Activated CD4-positive, CD25-positive, alpha-beta regulatory T cell treated with anti-CD3 and anti-CD28 coated beads, Interleukin-2, amount 50 U/mL, for 72 hours (primary cell): Measurements from ENCODE around the gene CENPP.

ENCODE experiments used
- DNase-seq: peaks from one replicate; pipeline ENCODE4 v3.0.0; 2021

The CENPP gene

GRCh38 chr9:92429836-92430235 lies 104.1 kb downstream of the CENPP start:
- no peak for DNase-seq

GRCh38 chr9:92432350-92432749 lies 106.6 kb downstream of the CENPP start:
- no peak for DNase-seq

GRCh38 chr9:92432972-92433548 lies 107.3 kb downstream of the CENPP start:
- DNase-seq, result no peak

DNA sequence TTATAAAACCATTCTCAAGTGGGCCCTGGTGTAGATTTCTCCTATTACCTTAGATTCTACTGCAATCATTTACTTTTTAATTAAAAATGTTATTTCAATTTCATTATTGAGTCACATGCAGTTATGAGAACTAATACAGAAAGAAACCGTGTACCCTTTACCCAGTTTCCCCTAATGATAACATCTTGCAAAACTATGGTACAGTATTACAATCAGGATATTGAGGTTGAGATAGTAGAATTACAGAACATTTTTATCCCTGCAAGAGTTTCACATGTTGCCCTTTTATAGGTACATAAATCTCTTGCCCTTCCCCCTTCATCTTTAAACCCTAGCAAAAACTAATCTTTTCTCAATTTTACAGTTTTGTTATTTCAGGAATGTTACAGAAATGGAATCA lies 109.5 kb downstream of the CENPP start:
- DNase-seq, result no peak

DNA sequence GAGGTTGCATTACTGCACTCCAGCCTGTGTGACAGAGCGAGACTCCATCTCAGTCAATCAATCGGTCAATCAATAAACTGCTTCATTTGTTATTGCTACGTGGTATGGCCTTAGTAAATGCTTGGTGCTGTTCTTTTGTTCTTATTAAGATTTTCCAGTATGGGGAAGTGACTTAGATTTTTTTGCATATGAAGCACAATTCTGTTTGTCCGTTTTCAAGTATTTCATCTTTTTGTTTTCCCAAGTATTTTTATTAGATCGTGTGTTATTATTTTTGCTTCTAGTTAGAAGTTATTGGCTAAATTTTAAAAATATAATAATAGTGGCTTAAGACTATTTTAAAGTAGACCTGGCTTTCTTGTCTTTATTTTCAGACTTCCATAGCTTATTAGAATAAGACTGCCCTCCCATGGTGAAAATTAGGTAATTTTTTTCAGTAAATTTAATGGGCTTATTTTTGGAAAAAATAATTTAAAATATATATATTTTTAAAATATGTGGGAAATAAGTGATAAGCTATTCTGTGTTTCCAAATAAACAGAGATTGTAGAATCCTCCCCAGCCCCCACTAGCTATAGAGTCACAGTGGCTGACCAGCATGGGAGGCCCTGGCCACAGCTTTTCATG lies 113.3 kb downstream of the CENPP start:
- no peak for DNase-seq

DNA sequence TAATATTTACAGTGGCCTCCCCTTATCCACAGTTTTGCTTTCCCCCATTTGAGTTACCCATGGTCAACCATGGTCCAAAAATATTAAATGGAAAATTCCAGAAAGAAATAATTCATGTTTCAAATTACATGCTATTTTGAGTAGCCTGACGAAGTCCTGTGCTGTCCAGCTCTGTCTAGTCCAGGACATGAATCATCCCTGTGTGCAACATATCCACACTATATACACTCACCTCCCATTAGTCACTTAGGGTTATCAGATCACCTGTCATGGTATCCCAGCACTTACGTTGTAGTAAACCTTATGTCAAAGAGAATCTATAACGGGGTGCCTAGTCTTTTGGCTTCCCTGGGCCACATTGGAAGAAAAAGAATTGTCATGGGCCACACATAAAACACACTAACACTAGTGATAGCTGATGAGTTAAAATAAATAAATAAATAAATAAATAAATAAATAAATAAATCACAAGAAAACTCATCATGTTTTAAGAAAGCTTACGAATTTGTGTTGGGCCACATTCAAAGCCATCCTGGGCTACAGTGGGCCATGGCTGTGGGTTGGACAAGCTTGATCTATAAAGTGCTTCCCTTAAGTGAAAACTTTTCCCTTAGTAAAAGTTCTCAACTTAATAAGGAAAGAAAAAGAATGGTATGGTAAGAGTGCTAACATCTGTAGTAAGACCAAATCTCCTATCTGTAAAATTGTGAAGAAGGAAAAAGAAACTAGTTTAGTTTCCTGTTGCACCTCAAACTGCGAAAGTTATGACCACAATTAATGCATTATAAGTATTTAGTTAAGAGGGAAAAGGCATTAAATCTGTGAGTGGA lies 114.4 kb downstream of the CENPP start:
- no peak for DNase-seq

GRCh38 chr9:92440751-92441046 lies 114.9 kb downstream of the CENPP start:
- DNase-seq, result no peak

GRCh38 chr9:92444841-92445240 lies 119.1 kb downstream of the CENPP start:
- DNase-seq, result no peak

- DNase-seq, result no peak
These were observed 120.8 kb downstream of the CENPP start for GRCh38 chr9:92446536-92446935.

DNA sequence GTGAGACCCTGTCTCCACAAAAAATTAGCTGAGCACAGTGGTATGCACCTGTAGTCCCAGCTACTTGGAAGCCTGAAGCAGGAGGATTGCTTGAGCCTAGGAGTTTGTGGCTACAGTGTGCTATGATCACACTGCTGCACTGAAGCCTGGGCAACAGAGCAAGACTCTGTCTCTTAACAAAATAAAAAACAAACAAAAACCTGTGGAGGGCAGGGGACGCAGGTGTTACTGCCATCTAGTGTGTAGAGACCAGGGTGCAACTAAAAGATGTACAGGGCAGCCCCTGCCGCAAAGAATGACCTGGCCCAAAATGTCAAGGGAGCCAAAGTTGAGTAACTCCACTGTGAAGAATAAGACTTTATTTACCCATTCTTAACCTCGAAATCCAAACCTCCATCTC lies 129.5 kb downstream of the CENPP start:
- DNase-seq, result no peak

GRCh38 chr9:92457576-92457975 lies 131.8 kb downstream of the CENPP start:
- no peak for DNase-seq

DNA sequence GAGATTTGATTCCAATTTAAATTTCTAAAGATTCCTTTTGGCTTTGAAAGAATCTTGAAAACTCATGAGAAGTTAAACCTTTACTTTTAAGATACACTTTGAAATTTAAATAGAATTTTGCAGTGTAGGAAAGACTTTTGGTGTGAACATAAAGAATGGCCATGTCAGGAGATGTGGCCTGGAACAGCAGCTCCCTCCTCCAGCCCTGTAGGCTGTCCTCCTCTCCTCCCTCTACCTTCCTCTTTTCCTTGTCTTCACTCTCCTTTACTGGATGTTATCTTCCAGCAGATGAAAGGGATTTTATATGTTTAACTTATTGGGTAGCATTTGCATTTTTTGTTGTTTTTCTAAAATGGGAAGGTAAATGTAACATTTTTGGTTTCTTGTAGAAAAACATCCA lies 137.6 kb downstream of the CENPP start:
- no peak for DNase-seq

GRCh38 chr9:92463984-92464383 lies 138.2 kb downstream of the CENPP start:
- no peak for DNase-seq

GRCh38 chr9:92467041-92467440 lies 141.3 kb downstream of the CENPP start:
- no peak for DNase-seq

DNA sequence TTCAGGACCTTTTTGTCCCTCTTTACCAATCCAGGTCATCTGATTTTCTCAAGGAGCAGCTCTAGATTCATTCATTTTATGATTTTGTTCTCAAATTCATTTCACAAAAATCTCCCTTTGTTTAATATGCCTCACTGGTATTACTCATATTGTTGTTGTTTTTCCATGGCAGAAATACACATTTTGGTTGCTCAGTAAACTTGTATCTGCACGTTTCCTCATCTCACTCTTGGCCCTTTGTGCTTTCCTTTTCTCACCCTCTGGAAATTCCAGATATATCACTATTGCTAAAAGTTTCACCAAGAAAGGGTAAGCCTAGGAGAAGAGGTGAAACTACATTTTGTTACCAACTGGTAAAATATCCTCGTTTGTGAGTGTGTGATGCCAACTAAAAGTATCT lies 141.8 kb downstream of the CENPP start:
- DNase-seq, result no peak

DNA sequence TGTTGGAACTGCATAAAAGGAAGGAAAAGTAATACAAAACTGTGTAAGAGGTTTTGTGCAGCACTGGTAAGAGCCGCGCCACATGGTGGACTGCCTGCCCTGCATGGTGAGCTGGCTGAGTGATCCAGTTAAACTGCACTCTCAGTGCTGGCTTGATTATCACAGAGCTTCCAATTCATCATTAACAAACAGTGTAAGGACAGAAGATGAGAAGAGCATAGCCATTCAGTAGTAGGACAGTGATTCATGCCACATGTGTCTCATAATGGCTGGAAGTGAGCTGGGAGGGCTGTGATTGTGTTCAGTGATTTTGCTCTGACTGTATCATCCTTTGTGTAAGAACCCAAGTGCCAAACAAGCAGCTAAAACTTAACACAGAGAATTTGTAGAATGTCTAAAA lies 142.5 kb downstream of the CENPP start:
- no peak for DNase-seq

- DNase-seq, result no peak
These were observed 148.8 kb downstream of the CENPP start for GRCh38 chr9:92474587-92474986.

- no peak for DNase-seq
These were observed 151.2 kb downstream of the CENPP start for GRCh38 chr9:92476962-92477361.

DNA sequence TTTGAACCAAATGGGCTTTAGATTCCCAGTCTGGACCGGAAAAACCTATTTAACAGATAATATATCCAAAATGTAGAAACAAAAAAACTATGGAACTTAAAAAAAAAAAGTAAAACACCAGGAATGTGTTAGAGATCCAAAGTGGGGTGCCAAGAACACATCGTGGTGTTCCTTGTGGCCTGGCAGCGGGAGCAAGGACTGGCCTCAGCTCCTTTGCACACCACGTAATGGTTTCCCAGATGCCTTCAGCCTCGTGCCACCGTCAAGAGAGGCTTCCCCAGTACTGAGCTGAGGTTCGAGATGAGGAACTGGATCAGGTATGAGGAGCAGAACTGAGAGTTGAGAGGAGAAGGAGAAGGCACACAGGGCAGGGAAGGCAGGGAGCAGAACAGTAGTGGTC lies 153.0 kb downstream of the CENPP start:
- no peak for DNase-seq

GRCh38 chr9:92479346-92479745 lies 153.6 kb downstream of the CENPP start:
- DNase-seq, result no peak

GRCh38 chr9:92480291-92480771 lies 154.6 kb downstream of the CENPP start:
- DNase-seq, result no peak

DNA sequence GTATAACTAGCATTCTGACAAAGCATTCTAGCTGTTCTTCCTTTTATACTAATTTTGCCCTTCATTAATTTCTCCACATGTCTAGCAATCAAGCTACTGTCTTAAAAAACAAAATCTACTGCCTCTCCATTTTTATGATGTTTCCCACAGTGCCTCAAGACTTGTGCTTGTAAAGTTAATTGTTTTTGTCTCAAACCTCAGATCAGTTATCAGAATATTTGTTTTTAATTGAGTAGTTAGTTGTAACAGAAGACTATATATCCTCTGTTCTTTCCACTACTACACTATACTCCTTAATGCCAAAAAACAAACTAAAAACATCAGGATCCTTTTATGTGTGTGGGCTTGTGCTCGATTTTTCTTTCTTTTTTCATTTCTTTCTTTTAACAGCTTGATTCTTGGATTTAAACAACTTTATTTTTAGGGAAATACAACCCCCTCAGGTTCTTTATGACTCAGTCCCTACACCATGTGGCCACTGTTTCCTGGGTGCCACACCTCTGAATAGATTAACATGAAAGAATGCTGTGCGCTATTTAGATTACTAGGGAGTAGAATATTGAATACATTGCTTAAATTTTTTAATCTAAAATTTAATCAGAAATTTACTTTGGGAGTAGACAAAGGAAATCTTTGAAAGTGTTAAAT lies 155.4 kb downstream of the CENPP start:
- no peak for DNase-seq

DNA sequence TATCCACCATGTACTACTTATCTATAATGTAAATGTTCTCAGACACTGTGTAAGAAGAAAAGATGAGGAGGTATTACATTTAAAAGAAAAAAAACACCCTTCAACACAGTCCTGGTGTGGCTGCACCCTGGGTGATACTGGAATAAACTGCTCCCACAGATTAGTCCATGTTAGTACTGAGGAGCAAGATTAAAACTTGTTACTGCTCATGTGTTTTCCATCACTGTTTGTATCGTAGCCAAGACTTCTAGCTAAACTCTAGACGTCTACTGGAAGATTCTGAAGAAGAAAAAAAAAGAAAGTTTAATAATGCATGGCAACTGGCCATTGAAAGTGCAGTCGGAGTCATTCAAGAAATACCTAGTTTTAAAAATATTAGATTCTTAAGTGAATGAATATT lies 156.6 kb downstream of the CENPP start, which contains the start of gene ASPN:
Gene ASPN, minus strand, starts transcription at position 178 of the 400 bp plus-strand sequence.
- DNase-seq, result no peak

- DNase-seq, result no peak
These were observed 157.1 kb downstream of the CENPP start for GRCh38 chr9:92482805-92483204.
